22Rv1 (cell line): Measurements from ENCODE around the gene PPP1R27.

Experiments
- CTCF ChIP-seq: fragments of 450-650 bp; IDR thresholded peaks from 2 replicates; pipeline ENCODE4 v1.5.1; 2017; ENCODE audit warnings: mild to moderate bottlenecking
- ZFX ChIP-seq: fragments of 450-650 bp; IDR thresholded peaks from 2 replicates; pipeline ENCODE4 v1.6.1; 2017; ENCODE audit warnings: antibody characterized with exemption, borderline replicate concordance

GRCh38 chr17:81870131-81870980 lies 35.5 kb upstream of the PPP1R27 start:
- TF ChIP-seq CTCF (no peak), ZFX (no peak)
